Measurements from ENCODE around the gene INPP5D.

Gene INPP5D

DNA sequence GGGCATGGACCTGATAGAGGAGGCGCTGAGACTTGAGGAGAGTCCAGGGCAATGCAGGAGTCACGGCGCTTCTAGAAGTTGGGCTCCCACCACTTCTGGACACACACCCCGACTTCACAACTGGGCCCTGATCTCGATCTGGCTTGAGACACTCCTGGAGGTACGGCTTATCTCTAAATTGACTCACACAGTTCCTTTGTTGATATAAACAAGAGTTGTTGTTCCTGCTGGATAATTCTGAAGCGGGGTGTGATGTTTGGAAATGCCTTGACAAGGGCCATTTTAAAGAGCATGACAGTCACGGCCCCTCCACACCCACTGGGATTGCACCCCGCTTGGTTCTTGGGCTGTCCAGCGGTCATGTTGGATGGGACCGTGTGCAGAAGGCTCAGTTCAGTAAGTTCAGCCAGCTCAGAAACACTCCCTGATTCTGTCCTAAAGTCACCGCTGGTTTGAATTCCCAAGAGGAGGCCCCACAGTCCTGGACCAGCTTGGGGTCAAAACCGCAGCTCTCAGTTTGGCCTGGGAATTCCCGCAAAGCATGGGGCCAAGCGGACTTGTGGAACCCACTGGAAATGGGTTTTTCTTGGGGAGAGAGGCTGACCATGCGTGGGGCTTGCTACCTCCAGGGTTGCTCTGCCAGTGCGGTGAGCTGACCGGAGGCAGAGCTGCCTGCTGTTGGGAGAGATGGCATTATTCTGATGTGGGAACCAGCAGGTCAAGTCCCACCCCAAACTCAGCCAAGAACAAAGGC, 37.0 kb upstream of the INPP5D start:
- no peak overlapping the region for H3K27ac ChIP-seq (ENCODE audit: low read length)

DNA sequence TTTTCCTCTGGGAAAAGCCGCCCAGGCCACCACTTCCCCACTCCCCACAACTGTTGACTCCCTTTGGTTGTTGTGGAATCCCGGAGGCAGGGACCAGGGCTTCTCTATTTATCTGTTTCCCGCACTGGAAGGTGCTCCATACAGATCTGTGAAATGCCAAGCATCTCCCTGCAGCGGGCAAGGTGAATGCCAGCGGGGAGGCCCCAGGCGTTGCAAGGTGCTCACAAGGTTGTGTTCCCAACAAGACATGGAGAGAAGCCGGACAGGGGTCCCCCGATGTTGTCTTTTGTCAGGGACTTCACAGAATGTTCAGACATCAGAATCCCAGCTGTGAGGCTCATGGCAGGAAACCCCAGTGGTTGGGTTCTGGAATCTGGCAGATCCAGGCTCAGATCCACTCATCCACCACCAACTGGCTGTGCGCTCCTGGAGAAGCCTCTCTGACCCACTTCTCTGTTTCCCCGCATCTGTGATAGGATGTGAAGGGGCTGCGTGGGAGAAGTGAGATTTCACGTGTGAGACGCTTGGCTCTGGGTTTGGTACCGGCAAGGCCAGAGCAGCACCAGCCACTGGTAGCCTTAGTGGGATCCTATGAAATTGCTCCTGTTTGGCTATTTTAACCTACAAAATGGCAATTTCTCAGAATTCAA, 36.3 kb upstream of the INPP5D start:
- H3K27ac ChIP-seq (ENCODE audit: low read length) = no peak overlapping the region
- H3K4me2 ChIP-seq (ENCODE audit: insufficient read depth, low read length) = no peak overlapping the region
- no peaks in the 10 kb centered on the region for H3K79me2 ChIP-seq (ENCODE audit: insufficient read depth, low read length)
- H2AFZ ChIP-seq (ENCODE audit: low read depth, low read length) = no peak overlapping the region
- no peaks in the 10 kb centered on the region for H3K9me3 ChIP-seq (ENCODE audit: insufficient read depth, low read length, severe bottlenecking)
- DNase-seq (no peak), ATAC-seq (ENCODE audit: insufficient read depth, low read depth) (no peak)
- no peak for TF ChIP-seq EZH2 (IDR thresholded peaks at IDR 0.05; ENCODE audit: borderline replicate concordance, low read depth, low read length, severe bottlenecking)
- TF ChIP-seq, protein P1, sequence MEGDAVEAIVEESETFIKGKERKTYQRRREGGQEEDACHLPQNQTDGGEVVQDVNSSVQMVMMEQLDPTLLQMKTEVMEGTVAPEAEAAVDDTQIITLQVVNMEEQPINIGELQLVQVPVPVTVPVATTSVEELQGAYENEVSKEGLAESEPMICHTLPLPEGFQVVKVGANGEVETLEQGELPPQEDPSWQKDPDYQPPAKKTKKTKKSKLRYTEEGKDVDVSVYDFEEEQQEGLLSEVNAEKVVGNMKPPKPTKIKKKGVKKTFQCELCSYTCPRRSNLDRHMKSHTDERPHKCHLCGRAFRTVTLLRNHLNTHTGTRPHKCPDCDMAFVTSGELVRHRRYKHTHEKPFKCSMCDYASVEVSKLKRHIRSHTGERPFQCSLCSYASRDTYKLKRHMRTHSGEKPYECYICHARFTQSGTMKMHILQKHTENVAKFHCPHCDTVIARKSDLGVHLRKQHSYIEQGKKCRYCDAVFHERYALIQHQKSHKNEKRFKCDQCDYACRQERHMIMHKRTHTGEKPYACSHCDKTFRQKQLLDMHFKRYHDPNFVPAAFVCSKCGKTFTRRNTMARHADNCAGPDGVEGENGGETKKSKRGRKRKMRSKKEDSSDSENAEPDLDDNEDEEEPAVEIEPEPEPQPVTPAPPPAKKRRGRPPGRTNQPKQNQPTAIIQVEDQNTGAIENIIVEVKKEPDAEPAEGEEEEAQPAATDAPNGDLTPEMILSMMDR (IDR thresholded peaks at IDR 0.05; ENCODE audit: borderline replicate concordance, extremely low read depth, low read length, poor library complexity, severe bottlenecking) = no peak
- no peaks in the 10 kb centered on the region for H3K27me3 ChIP-seq (ENCODE audit: insufficient read depth, low read length, poor library complexity)
- H3K36me3 ChIP-seq (ENCODE audit: insufficient read depth, low read length) = no peaks in the 10 kb centered on the region
- no peak overlapping the region for H3K9ac ChIP-seq (ENCODE audit: low read depth, low read length)
- no peaks in the 10 kb centered on the region for H4K20me1 ChIP-seq (ENCODE audit: insufficient read depth, low read length)
- no peaks in the 10 kb centered on the region for H3K4me1 ChIP-seq (ENCODE audit: insufficient read depth, low read length)
- no peak overlapping the region for H3K4me3 ChIP-seq (ENCODE audit: low read depth in 1 of 2, low read length in 2 of 2)

More for the DNA sequence above, 37.0 kb upstream of the INPP5D start:
- Histone ChIP-seq H3K9me3 (ENCODE audit: insufficient read depth, low read length, severe bottlenecking) (no peaks in the 10 kb centered on the region), H3K9ac (ENCODE audit: low read depth, low read length) (no peak overlapping the region), H4K20me1 (ENCODE audit: insufficient read depth, low read length) (no peaks in the 10 kb centered on the region), H3K4me2 (ENCODE audit: insufficient read depth, low read length) (no peak overlapping the region), H3K36me3 (ENCODE audit: insufficient read depth, low read length) (no peaks in the 10 kb centered on the region), H3K4me1 (ENCODE audit: insufficient read depth, low read length) (no peaks in the 10 kb centered on the region), H3K4me3 (ENCODE audit: low read depth in 1 of 2, low read length in 2 of 2) (no peak overlapping the region), H3K27me3 (ENCODE audit: insufficient read depth, low read length, poor library complexity) (no peaks in the 10 kb centered on the region), H3K79me2 (ENCODE audit: insufficient read depth, low read length) (no peaks in the 10 kb centered on the region), H2AFZ (ENCODE audit: low read depth, low read length) (no peak overlapping the region)
- TF ChIP-seq, protein P1 (IDR thresholded peaks at IDR 0.05; ENCODE audit: borderline replicate concordance, extremely low read depth, low read length, poor library complexity, severe bottlenecking) = no peak
- DNase-seq = no peak
- no peak for ATAC-seq (ENCODE audit: insufficient read depth, low read depth)

DNA sequence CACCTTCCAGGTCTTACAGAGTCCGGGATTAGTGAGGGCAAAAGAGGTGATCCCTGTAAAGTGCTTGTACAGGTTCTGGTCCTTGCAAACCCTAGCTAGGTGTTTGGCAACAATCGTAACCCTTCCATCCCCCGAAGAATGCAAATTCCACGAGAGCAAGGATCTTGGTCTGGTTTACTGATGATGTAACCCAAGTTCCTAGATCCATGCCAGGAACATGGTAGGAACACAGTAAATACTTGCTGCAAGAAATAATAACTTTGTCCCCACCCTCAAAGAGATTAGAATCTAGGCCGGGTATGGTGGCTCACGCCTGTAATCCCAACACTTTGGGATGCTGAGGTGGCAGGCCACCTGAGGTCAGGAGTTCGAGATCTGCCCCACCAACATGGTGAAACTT, 34.4 kb upstream of the INPP5D start:
- no peaks in the 10 kb centered on the region for H3K27me3 ChIP-seq (ENCODE audit: insufficient read depth, low read length, poor library complexity)
- DNase-seq = no peak
- H3K79me2 ChIP-seq (ENCODE audit: insufficient read depth, low read length) = no peaks in the 10 kb centered on the region
- H2AFZ ChIP-seq (ENCODE audit: low read depth, low read length) = no peak overlapping the region
- H3K4me1 ChIP-seq (ENCODE audit: insufficient read depth, low read length) = no peaks in the 10 kb centered on the region
- no peaks in the 10 kb centered on the region for H3K9me3 ChIP-seq (ENCODE audit: insufficient read depth, low read length, severe bottlenecking)
- no peaks in the 10 kb centered on the region for H4K20me1 ChIP-seq (ENCODE audit: insufficient read depth, low read length)
- no peak overlapping the region for H3K4me2 ChIP-seq (ENCODE audit: insufficient read depth, low read length)
- no peak overlapping the region for H3K9ac ChIP-seq (ENCODE audit: low read depth, low read length)
- no peak for TF ChIP-seq EZH2 (IDR thresholded peaks at IDR 0.05; ENCODE audit: borderline replicate concordance, low read depth, low read length, severe bottlenecking)
- H3K36me3 ChIP-seq (ENCODE audit: insufficient read depth, low read length) = no peaks in the 10 kb centered on the region
- no peak for ATAC-seq (ENCODE audit: insufficient read depth, low read depth)
- no peak overlapping the region for H3K27ac ChIP-seq (ENCODE audit: low read length)
- no peak overlapping the region for H3K4me3 ChIP-seq (ENCODE audit: low read depth in 1 of 2, low read length in 2 of 2)

DNA sequence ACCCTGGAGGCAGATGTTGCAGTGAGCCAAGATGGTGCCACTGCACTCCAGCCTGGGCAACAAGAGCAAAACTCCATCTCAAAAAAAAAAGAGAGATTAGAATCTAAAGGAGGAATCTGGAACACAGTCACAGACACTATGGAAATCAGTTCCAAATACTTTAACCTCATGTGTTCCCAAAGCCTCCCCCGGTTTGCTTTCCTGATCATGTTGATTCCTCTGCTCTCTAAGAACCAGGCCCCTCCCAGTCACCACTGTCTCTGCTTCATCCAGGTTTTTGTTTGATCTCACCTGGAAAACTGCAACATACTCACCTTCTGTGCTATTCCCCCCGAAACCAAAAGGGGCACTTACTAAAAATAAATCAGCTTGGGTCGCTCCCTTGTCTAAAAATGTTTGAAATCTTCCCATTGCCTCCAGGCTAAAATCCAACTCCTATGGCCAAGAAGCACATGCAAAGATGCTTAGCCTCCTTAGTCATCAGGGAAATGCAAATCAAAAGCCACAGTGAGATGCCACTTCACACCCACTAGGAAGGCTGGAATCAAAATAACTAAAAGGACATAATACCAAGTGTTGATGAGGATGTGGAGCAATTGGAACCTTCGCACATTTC, 33.8 kb upstream of the INPP5D start:
- Histone ChIP-seq H3K27me3 (ENCODE audit: insufficient read depth, low read length, poor library complexity) (no peaks in the 10 kb centered on the region), H3K79me2 (ENCODE audit: insufficient read depth, low read length) (no peaks in the 10 kb centered on the region), H2AFZ (ENCODE audit: low read depth, low read length) (no peak overlapping the region), H3K36me3 (ENCODE audit: insufficient read depth, low read length) (no peaks in the 10 kb centered on the region), H3K27ac (ENCODE audit: low read length) (no peak overlapping the region), H3K4me3 (ENCODE audit: low read depth in 1 of 2, low read length in 2 of 2) (no peak overlapping the region), H4K20me1 (ENCODE audit: insufficient read depth, low read length) (no peaks in the 10 kb centered on the region), H3K9ac (ENCODE audit: low read depth, low read length) (no peak overlapping the region), H3K9me3 (ENCODE audit: insufficient read depth, low read length, severe bottlenecking) (no peaks in the 10 kb centered on the region), H3K4me2 (ENCODE audit: insufficient read depth, low read length) (no peak overlapping the region), H3K4me1 (ENCODE audit: insufficient read depth, low read length) (no peaks in the 10 kb centered on the region)
- TF ChIP-seq EZH2 (IDR thresholded peaks at IDR 0.05; ENCODE audit: borderline replicate concordance, low read depth, low read length, severe bottlenecking) = no peak
- TF ChIP-seq, protein P1 (IDR thresholded peaks at IDR 0.05; ENCODE audit: borderline replicate concordance, extremely low read depth, low read length, poor library complexity, severe bottlenecking) = no peak
- no peak for ATAC-seq (ENCODE audit: insufficient read depth, low read depth)
- no peak for DNase-seq
